ENCODE measurements around the gene FAM168A. TPM values are rescaled to one million over a fixed set of nuclear protein-coding genes. Genes with fewer than 3 reads are reported as not detected.

The FAM168A gene
- total RNA-seq, 2 donors from 2014 or later = 30.9 to 40.8 TPM

GRCh38 chr11:73566977-73567755 is 30.7 kb downstream of the FAM168A start:
- H3K36me3 ChIP-seq = no peaks in the 10 kb centered on the region
- no peak for DNase-seq (ENCODE audit: low spot score)
- TF ChIP-seq CTCF (IDR thresholded peaks at IDR 0.05) = no peak
- no peaks in the 10 kb centered on the region for H3K9me3 ChIP-seq
- peak overlapping the region in 1 of 2 donors; percentile 38 for H3K27ac ChIP-seq
- no peak overlapping the region for H3K4me3 ChIP-seq
- no peaks in the 10 kb centered on the region for H3K27me3 ChIP-seq
- H3K4me1 ChIP-seq = peaks cover 0 to 18% of the 10 kb centered on the region in 2 donors

GRCh38 chr11:73566422-73566821 is 31.5 kb downstream of the FAM168A start:
- DNase-seq (ENCODE audit: low spot score) = no peak
- no peaks in the 10 kb centered on the region for H3K9me3 ChIP-seq
- H3K4me1 ChIP-seq = peaks cover 0 to 18% of the 10 kb centered on the region in 2 donors
- no peak for TF ChIP-seq CTCF (IDR thresholded peaks at IDR 0.05)
- no peak overlapping the region for H3K27ac ChIP-seq
- no peak overlapping the region for H3K4me3 ChIP-seq
- H3K27me3 ChIP-seq = no peaks in the 10 kb centered on the region
- H3K36me3 ChIP-seq = no peaks in the 10 kb centered on the region

GRCh38 chr11:73565804-73566203 is 32.1 kb downstream of the FAM168A start:
- TF ChIP-seq CTCF (IDR thresholded peaks at IDR 0.05) = no peak

GRCh38 chr11:73564903-73565302 is 33.0 kb downstream of the FAM168A start:
- H3K27me3 ChIP-seq = no peaks in the 10 kb centered on the region
- DNase-seq (ENCODE audit: low spot score) = no peak
- no peaks in the 10 kb centered on the region for H3K9me3 ChIP-seq
- no peak overlapping the region for H3K4me3 ChIP-seq
- no peak overlapping the region for H3K27ac ChIP-seq
- no peak for TF ChIP-seq CTCF (IDR thresholded peaks at IDR 0.05)
- H3K36me3 ChIP-seq = no peaks in the 10 kb centered on the region
- peaks cover 0 to 19% of the 10 kb centered on the region in 2 donors for H3K4me1 ChIP-seq

More at GRCh38 chr11:73565804-73566203, 32.1 kb downstream of the FAM168A start:
- no peak overlapping the region for H3K27ac ChIP-seq
- H3K27me3 ChIP-seq = no peaks in the 10 kb centered on the region
- H3K36me3 ChIP-seq = no peaks in the 10 kb centered on the region
- H3K4me3 ChIP-seq = no peak overlapping the region
- H3K4me1 ChIP-seq = peaks cover 0 to 18% of the 10 kb centered on the region in 2 donors
- DNase-seq (ENCODE audit: low spot score) = no peak
- no peaks in the 10 kb centered on the region for H3K9me3 ChIP-seq

- Histone ChIP-seq H3K36me3 (no peaks in the 10 kb centered on the region), H3K27ac (no peak overlapping the region), H3K4me1 (peaks cover 0 to 26% of the 10 kb centered on the region in 2 donors), H3K4me3 (no peak overlapping the region), H3K9me3 (no peaks in the 10 kb centered on the region), H3K27me3 (no peaks in the 10 kb centered on the region)
- no peak for DNase-seq (ENCODE audit: low spot score)
- no peak for TF ChIP-seq CTCF (IDR thresholded peaks at IDR 0.05)
These were observed 34.2 kb downstream of the FAM168A start for GRCh38 chr11:73563539-73564200.
